ENCODE data around the gene BRSK1. TPM values are rescaled to one million over a fixed set of nuclear protein-coding genes. Genes with fewer than 3 reads are reported as not detected.
A peak's percentile ranks its signal among the peaks of the same experiment; 100 is the strongest.

The BRSK1 gene
- total RNA-seq, 4 donors from 2014 or later, result 4.1 to 17.1 (median 12.0) TPM; not detected in 1

GRCh38 chr19:55350620-55351315 is 67.0 kb downstream of the BRSK1 start:
- no peaks in the 10 kb centered on the region for H3K9me3 ChIP-seq
- no peaks in the 10 kb centered on the region for H3K36me3 ChIP-seq
- H3K27me3 ChIP-seq, result peaks cover 24 to 36% of the 10 kb centered on the region in 2 donors
- peaks cover 5 to 16% of the 10 kb centered on the region in 2 donors for H3K4me1 ChIP-seq
- intact Hi-C loops (cut with DNase I; ENCODE audit: low total_unique reads), result no loop called here
- DNase-seq, result no peak
- H3K27ac ChIP-seq, result no peak overlapping the region
- TF ChIP-seq, protein P1, sequence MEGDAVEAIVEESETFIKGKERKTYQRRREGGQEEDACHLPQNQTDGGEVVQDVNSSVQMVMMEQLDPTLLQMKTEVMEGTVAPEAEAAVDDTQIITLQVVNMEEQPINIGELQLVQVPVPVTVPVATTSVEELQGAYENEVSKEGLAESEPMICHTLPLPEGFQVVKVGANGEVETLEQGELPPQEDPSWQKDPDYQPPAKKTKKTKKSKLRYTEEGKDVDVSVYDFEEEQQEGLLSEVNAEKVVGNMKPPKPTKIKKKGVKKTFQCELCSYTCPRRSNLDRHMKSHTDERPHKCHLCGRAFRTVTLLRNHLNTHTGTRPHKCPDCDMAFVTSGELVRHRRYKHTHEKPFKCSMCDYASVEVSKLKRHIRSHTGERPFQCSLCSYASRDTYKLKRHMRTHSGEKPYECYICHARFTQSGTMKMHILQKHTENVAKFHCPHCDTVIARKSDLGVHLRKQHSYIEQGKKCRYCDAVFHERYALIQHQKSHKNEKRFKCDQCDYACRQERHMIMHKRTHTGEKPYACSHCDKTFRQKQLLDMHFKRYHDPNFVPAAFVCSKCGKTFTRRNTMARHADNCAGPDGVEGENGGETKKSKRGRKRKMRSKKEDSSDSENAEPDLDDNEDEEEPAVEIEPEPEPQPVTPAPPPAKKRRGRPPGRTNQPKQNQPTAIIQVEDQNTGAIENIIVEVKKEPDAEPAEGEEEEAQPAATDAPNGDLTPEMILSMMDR (IDR thresholded peaks at IDR 0.05), result no peak
- H3K4me3 ChIP-seq, result no peak overlapping the region

DNA sequence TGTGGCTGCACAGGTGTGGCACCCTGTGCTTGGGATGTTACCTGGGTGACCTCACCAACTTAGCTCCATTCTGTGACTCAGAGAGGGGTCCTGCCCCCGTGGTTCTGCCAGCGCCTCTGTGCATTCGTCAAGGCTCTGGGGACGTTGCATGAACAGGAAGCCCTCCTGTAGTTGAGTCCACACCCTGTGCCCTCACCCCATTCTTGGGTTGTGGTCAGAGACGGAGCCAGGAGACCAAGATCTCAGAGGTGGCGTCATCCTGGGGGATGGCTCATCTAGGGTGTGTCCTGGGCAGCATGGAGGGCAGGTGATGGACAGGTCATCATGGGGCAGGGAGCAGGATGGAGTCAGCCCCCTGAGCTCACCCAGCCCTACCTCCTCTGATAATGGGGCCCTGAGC is 68.2 kb downstream of the BRSK1 start:
- H3K27me3 ChIP-seq, result peaks cover 24 to 36% of the 10 kb centered on the region in 2 donors
- H3K4me1 ChIP-seq, result peaks cover 5 to 16% of the 10 kb centered on the region in 2 donors
- DNase-seq, result no peak
- no peak overlapping the region for H3K4me3 ChIP-seq
- H3K9me3 ChIP-seq, result no peaks in the 10 kb centered on the region
- H3K27ac ChIP-seq, result no peak overlapping the region
- intact Hi-C loops (cut with DNase I; ENCODE audit: low total_unique reads), result no loop called here
- TF ChIP-seq POLR2A (IDR thresholded peaks at IDR 0.05), result no peak
- TF ChIP-seq, protein P1 (IDR thresholded peaks at IDR 0.05), result no peak
- no peaks in the 10 kb centered on the region for H3K36me3 ChIP-seq

GRCh38 chr19:55352549-55353145 is 68.8 kb downstream of the BRSK1 start:
- Histone ChIP-seq H3K27me3 (peaks cover 24 to 36% of the 10 kb centered on the region in 2 donors), H3K27ac (no peak overlapping the region), H3K4me1 (peaks cover 5 to 16% of the 10 kb centered on the region in 2 donors), H3K9me3 (no peaks in the 10 kb centered on the region), H3K4me3 (no peak overlapping the region), H3K36me3 (no peaks in the 10 kb centered on the region)
- TF ChIP-seq POLR2A (IDR thresholded peaks at IDR 0.05), result no peak
- TF ChIP-seq, protein P1 (IDR thresholded peaks at IDR 0.05), result no peak
- intact Hi-C loops (cut with DNase I; ENCODE audit: low total_unique reads), result no loop called here
- no peak for DNase-seq

- no peak for TF ChIP-seq POLR2A (IDR thresholded peaks at IDR 0.05)
- TF ChIP-seq, protein P1 (IDR thresholded peaks at IDR 0.05), result no peak
- peak overlapping the region; percentile 22 to 29 for H3K4me3 ChIP-seq
- H3K27ac ChIP-seq, result no peak overlapping the region
- H3K9me3 ChIP-seq, result no peaks in the 10 kb centered on the region
- H3K4me1 ChIP-seq, result peaks cover 5 to 16% of the 10 kb centered on the region in 2 donors
- intact Hi-C loops (cut with DNase I; ENCODE audit: low total_unique reads), result no loop called here
- peaks cover 24 to 36% of the 10 kb centered on the region in 2 donors for H3K27me3 ChIP-seq
- no peaks in the 10 kb centered on the region for H3K36me3 ChIP-seq
- DNase-seq, result no peak
These were observed 69.6 kb downstream of the BRSK1 start for GRCh38 chr19:55353356-55353802.
